B cell (primary cell): Measurements from ENCODE around the gene MAPKBP1. TPM values are rescaled to one million over a fixed set of nuclear protein-coding genes. Genes with fewer than 3 reads are reported as not detected.

Experiments
- ATAC-seq: fragments of 200-7000 bp; cut with Tn5 transposase; one replicate; pipeline ENCODE4 v1.10.0; 2021; ENCODE audit warnings: low read depth, mild to moderate bottlenecking, moderate number of reproducible peaks, moderate library complexity
- CTCF ChIA-PET: fragments of 350-600 bp; sonication (Branson Sonifier 250); formaldehyde crosslinking; loops from one replicate; lab custom pipeline; 2021; ENCODE audit warnings: antibody characterized with exemption, inconsistent platforms; lab: Charles Lee
- POLR2A ChIA-PET: fragments of 350-600 bp; sonication (Branson Sonifier 250); formaldehyde crosslinking; loops from one replicate; lab custom pipeline; 2021; ENCODE audit warnings: antibody characterized with exemption; lab: Charles Lee
- DNase-seq: peaks from one replicate; pipeline ENCODE4 v3.0.0; 2013
- H2AFZ ChIP-seq: 2 replicates; pipeline ENCODE4 v1.6.1; 2012; ENCODE audit warnings: mild to moderate bottlenecking, low read depth, low read length; ENCODE audit not compliant: insufficient read depth, poor library complexity, severe bottlenecking
- H3K27ac ChIP-seq, 2 donors: 1 replicate in 1 of 2; 2 replicates in 1 of 2; pipeline ENCODE4 v1.5.1; 2012 to 2013; ENCODE audit warnings: low read length in 2 of 2, mild to moderate bottlenecking in 2 of 2, moderate library complexity in 1 of 2
- H3K27me3 ChIP-seq, 4 experiments: fragments of 200-600 bp in 1 of 4; sonication (generic) in 1 of 4; replicated peaks in 1 of 4; 1 replicate in 2 of 4; 2 replicates in 2 of 4; pipeline versions ENCODE4 v1.6.1 to v1.7.0; 2013 to 2016; ENCODE audit warnings: low read length in 3 of 4, mild to moderate bottlenecking in 2 of 4, mixed read lengths in 1 of 4, moderate library complexity in 1 of 4; ENCODE audit not compliant: insufficient read depth in 4 of 4, control insufficient read depth in 3 of 4; ENCODE audit errors: control extremely low read depth in 1 of 4
- H3K36me3 ChIP-seq, 2 experiments: replicated peaks in 1 of 2; 1 replicate in 1 of 2; 2 replicates in 1 of 2; pipeline versions ENCODE4 v1.6.1 to v1.7.1; 2013; ENCODE audit warnings: low read length in 1 of 2; ENCODE audit not compliant: insufficient read depth in 2 of 2, control insufficient read depth in 1 of 2; ENCODE audit errors: control extremely low read depth in 1 of 2, extremely low read depth in 1 of 2
- H3K4me1 ChIP-seq, 2 donors: fragments of 200-600 bp in 1 of 2; sonication (generic) in 1 of 2; 1 replicate in 1 of 2; 2 replicates in 1 of 2; pipeline versions ENCODE4 v1.5.1 to v1.6.1; 2013 to 2017; ENCODE audit warnings: low read length in 2 of 2; ENCODE audit not compliant: control insufficient read depth in 2 of 2, insufficient read depth in 2 of 2
- H3K4me2 ChIP-seq: replicated peaks from 2 replicates; pipeline ENCODE3; 2012; ENCODE audit warnings: mild to moderate bottlenecking, low read depth, low read length; ENCODE audit not compliant: poor library complexity, severe bottlenecking
- H3K4me3 ChIP-seq, 5 experiments: fragments of 200-600 bp in 1 of 5; sonication (generic) in 1 of 5; 1 replicate in 3 of 5; 2 replicates in 2 of 5; pipeline versions ENCODE4 v1.5.1 to v1.7.0; 2011 to 2016; ENCODE audit warnings: low read length in 4 of 5, mild to moderate bottlenecking in 4 of 5, low read depth in 2 of 5, control low read depth in 1 of 5, moderate library complexity in 1 of 5; ENCODE audit not compliant: insufficient read depth in 1 of 5; ENCODE audit errors: control extremely low read depth in 1 of 5, extremely low read depth in 1 of 5
- H3K79me2 ChIP-seq: fragments of 200-600 bp; sonication (generic); one replicate; pipeline ENCODE4 v1.6.0; 2016; ENCODE audit warnings: low read length; ENCODE audit not compliant: control insufficient read depth, insufficient read depth
- H3K9ac ChIP-seq: fragments of 200-600 bp; sonication (generic); 2 replicates; pipeline ENCODE4 v1.6.1; 2017; ENCODE audit warnings: mild to moderate bottlenecking, low read length, moderate library complexity
- H3K9me3 ChIP-seq, 3 donors: one replicate each; pipeline versions ENCODE4 v1.6.1 to v1.7.1; 2013; ENCODE audit warnings: low read length in 2 of 3; ENCODE audit not compliant: control insufficient read depth in 2 of 3, insufficient read depth in 1 of 3; ENCODE audit errors: control extremely low read depth in 1 of 3
- H4K20me1 ChIP-seq: 2 replicates; pipeline ENCODE4 v1.6.0; 2012; ENCODE audit warnings: mild to moderate bottlenecking, low read length; ENCODE audit not compliant: insufficient read depth, control insufficient read depth, poor library complexity, severe bottlenecking
- H3K27ac Mint-ChIP-seq: one replicate; pipeline ENCODE4 v1.8.0; 2021; ENCODE audit warnings: mixed read lengths
- H3K27me3 Mint-ChIP-seq: one replicate; pipeline ENCODE4 v1.8.0; 2021; ENCODE audit warnings: mixed read lengths
- H3K4me1 Mint-ChIP-seq: one replicate; pipeline ENCODE4 v1.8.0; 2021; ENCODE audit warnings: mixed read lengths
- H3K4me3 Mint-ChIP-seq: one replicate; pipeline ENCODE4 v1.8.0; 2021; ENCODE audit warnings: mixed read lengths
- H3K9me3 Mint-ChIP-seq: one replicate; pipeline ENCODE4 v1.8.0; 2022; ENCODE audit warnings: mixed read lengths; ENCODE audit not compliant: insufficient read depth
- CTCF ChIP-seq: fragments of 200-600 bp; IDR thresholded peaks from one replicate; pipeline ENCODE4 v1.8.0; 2022; ENCODE audit warnings: antibody characterized with exemption, mild to moderate bottlenecking
- EZH2 ChIP-seq: IDR thresholded peaks from 2 replicates; pipeline ENCODE4 v1.6.1; 2012; ENCODE audit warnings: borderline replicate concordance, low read depth, mild to moderate bottlenecking, moderate library complexity, low read length; ENCODE audit not compliant: insufficient read depth, poor library complexity, severe bottlenecking
- WGBS: methylation state at CpG from one replicate; pipeline ENCODE4 v1.1.5; 2013; ENCODE audit warnings: missing lambda C conversion rate; ENCODE audit not compliant: insufficient coverage; 5-methylcytosine and 5-hydroxymethylcytosine counted together
- intact Hi-C: fragments of 100-400 bp; cut with micrococcal nuclease; formaldehyde crosslinking; loops from one replicate; pipeline ENCODE4 v1.10.0; 2022
- polyA plus RNA-seq: library from polyadenylated mRNA; depleted of rRNA; stranded (reverse); fragments of >200 nt; gene quantifications from 2 replicates; pipeline ENCODE4 v1.2.3, GENCODE V29; 2012
- total RNA-seq, 2 donors: library from RNA; stranded (reverse); fragments of 120-200 nt in 1 of 2; gene quantifications; 1 replicate in 1 of 2; 2 replicates in 1 of 2; pipeline versions ENCODE4 v1.2.3 to v1.2.4, GENCODE V29; 2013 to 2022

The MAPKBP1 gene
- total and polyA plus RNA-seq, 2 donors (not counting 1 experiment from before 2014, with no cell fraction given) = 14.1 to 59.2 TPM

DNA sequence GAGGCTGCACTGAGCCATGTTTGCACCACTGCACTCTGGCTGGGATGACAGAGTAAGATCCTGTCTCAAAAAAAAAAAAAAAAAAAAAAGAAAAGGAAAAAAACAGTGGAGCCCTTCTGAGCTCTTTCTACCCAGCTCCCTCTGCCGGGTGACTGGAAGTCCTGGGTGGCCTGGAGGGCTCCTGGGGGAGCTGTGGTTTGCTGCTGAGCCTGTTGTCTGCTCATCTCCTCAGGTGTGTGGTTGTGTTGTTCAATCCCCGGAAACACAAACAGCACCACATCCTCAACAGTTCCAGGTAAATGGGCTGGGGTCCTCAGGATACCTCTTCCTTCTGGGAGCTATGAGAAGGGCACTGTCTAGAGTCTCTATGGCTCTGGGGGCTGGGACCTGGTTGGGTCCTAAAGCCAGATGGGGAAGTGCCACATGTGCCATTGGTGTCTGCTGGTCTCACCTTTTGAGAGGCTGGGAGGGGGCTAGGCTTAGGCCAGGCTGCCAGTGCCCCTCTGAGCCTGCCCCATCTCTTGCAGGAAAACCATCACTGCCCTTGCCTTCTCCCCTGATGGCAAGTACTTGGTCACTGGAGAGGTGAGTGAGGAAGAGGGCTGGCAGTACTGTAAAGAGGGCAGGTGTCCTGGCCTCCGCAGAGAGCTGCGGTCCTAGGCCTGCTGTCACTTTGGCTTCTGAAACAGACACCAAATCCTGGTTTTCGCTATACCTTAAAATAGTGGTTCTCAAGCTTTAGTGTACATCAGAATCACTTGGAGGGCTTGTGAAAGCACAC is 36.6 kb downstream of the MAPKBP1 start:
- Histone ChIP-seq H3K4me1 (peaks cover 5 to 20% of the 10 kb centered on the region in 2 donors), H3K4me2 (no peak overlapping the region), H3K9ac (no peak overlapping the region), H3K27ac (no peak overlapping the region), H3K4me3 (no peak overlapping the region), H3K27me3 (no peaks in the 10 kb centered on the region), H4K20me1 (no peaks in the 10 kb centered on the region), H3K36me3 (peaks cover 0 to 27% of the 10 kb centered on the region in 2 experiments), H2AFZ (no peak overlapping the region), H3K79me2 (no peaks in the 10 kb centered on the region), H3K9me3 (no peaks in the 10 kb centered on the region)
- DNase-seq = no peak
- ChIA-PET POLR2A (interaction anchor here (0.6 to 2.3 kb wide), 4 partner anchors 34 to 82 kb away, joined by 6 to 14 read pairs (median 7); partner anchors contain the start of gene MAPKBP1), CTCF (interaction anchor here (0.6 to 15.7 kb wide), 39 partner anchors 9 to 1110 kb away, joined by 3 to 716 read pairs (median 5); partner anchors contain the start of gene MAPKBP1)
- Mint-ChIP-seq H3K4me1 (peaks cover 10% of the 10 kb centered on the region), H3K27ac (no peak overlapping the region), H3K4me3 (no peak overlapping the region), H3K27me3 (no peaks in the 10 kb centered on the region), H3K9me3 (no peaks in the 10 kb centered on the region)
- ATAC-seq = no peak
- 95% methylated on average over 3 of the region's 5 CpGs for WGBS
- TF ChIP-seq EZH2 (no peak), CTCF (no peak)
- intact Hi-C loops = loop anchor here (1.0 to 2.0 kb wide), 4 partner anchors 39 to 344 kb away; no protein-coding TSS in a partner anchor
